T-helper 22 cell (primary cell): ENCODE data around the gene SLC2A3.
"Not testable (repeated sequence)": the region's sequence is repeated elsewhere in the genome, so short reads cannot be mapped to it uniquely, and the experiment has no call there.

Source experiments
- DNase-seq: peaks from one replicate; pipeline ENCODE4 v3.0.0-alpha.2; 2020; ENCODE audit warnings: low read depth

Gene SLC2A3

GRCh38 chr12:7916936-7917335 lies 19.1 kb downstream of the SLC2A3 start:
- DNase-seq = no peak

DNA sequence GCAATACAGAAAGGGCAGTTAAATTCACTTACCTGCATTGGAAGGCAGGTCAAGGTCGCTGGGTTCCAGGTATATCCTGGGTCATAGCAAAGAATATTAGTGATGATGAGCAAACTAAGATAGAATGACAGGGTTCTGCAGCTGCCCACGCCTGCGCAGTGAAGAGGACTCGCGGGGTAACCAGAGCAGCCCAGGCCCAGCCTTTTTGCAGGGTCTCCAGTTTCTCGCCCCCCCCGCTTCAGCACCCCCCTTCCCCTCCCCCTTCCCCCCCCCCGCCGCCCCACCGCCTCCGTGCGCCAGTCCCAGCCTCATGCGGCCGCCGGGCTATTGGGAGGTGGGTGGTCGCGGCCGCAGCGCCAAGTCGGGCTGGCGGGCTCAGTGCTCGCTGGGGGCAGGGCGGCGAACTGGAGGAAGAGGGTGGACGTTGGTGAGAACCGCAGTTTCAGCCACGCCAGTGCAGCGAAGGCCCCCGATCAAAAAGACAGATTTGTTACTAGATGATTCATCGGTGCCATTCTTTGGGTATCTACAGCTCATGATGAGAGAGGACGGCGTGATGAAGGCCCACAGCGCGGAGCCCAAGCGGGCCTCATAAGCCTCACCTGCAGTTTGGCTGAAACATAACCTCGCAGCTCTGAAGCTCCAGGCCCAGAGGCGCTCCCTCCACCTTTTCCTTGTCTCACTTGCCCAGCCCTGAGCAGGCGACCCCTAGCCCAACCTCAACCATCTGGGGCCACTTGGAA lies 20.2 kb downstream of the SLC2A3 start:
- DNase-seq = no peak

DNA sequence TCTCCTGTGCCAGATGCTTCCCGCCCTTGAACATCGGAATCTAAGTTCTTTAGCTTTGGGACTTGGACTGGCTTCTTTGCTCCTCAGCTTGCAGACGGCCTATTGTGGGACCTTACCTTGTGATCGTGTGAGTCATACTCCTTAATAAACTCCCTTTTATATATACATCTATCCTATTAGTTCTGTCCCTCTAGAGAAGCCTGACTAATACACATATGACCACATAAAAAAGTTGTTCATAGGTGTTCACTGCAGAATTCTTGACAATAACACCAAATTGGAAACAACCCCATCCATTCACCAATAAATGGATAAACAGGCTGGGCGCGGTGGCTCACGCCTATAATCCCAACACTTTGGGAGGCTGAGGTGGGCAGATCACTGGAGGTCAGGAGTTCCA lies 25.9 kb downstream of the SLC2A3 start:
- not testable (repeated sequence) for DNase-seq

DNA sequence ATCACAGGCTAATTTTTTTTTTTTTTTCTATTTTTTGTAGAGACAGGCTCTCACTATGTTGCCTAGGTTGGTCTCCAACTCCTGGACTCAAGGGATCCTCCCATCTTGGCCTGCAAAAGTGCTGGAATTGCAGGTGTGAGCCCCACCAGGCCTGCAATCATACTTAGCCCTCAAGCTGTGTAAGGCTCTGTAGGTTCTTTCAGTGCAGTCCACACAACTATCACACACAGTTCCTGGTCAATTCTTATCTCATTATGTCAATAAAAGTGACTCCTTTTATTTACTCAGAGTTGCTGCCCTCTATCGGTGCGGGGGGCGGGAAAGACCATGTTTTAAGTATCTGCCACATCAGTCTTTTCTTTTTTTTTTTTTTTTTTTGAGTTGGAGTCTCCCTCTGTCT lies 29.0 kb downstream of the SLC2A3 start:
- no peak for DNase-seq

DNA sequence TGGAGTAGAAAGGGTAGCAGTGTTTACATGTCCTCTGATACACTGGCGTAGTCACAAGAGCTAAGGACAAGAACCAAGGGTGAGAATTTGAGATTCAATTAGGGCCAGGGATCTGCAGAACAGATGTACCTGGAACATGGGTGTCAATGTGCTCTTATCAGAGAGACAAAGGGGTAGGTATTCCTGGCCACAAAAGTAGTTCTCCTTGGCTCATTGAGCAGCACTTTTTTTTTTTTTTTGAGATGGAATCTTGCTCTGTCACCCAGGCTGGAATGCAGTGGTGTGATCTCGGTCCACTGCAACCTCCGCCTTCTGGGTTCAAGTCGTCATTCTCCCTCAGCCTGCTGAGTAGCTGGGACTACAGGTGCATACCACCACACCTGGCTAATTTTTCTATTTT lies 29.7 kb downstream of the SLC2A3 start:
- DNase-seq = not testable (repeated sequence)

- not testable (repeated sequence) for DNase-seq
These were observed 30.3 kb downstream of the SLC2A3 start for GRCh38 chr12:7905600-7906125.

DNA sequence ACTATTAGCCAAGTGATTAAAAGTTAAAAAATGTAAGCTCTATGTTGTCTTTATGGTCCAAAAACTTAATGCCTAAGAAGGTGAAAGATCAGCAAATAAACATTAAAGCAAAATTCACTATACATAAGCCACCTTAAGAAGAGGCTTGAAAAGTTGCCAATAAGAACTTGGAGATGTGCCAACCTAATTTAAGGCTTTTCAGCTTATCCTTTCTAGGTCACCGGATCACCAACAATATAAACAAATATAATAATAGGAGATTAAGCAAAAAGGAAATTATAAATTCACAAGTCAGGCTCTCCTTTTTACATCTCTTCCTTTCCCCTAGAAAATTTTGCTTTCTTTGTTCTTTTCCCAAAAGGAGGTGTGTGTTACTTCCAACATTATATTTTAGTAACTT lies 30.9 kb downstream of the SLC2A3 start:
- no peak for DNase-seq

- DNase-seq = not testable (repeated sequence)
These were observed 33.6 kb downstream of the SLC2A3 start for GRCh38 chr12:7902416-7902815.

- no peak for DNase-seq
These were observed 36.2 kb downstream of the SLC2A3 start for GRCh38 chr12:7899755-7900154.

- DNase-seq = not testable (repeated sequence)
These were observed 39.3 kb downstream of the SLC2A3 start for GRCh38 chr12:7896726-7897125.

DNA sequence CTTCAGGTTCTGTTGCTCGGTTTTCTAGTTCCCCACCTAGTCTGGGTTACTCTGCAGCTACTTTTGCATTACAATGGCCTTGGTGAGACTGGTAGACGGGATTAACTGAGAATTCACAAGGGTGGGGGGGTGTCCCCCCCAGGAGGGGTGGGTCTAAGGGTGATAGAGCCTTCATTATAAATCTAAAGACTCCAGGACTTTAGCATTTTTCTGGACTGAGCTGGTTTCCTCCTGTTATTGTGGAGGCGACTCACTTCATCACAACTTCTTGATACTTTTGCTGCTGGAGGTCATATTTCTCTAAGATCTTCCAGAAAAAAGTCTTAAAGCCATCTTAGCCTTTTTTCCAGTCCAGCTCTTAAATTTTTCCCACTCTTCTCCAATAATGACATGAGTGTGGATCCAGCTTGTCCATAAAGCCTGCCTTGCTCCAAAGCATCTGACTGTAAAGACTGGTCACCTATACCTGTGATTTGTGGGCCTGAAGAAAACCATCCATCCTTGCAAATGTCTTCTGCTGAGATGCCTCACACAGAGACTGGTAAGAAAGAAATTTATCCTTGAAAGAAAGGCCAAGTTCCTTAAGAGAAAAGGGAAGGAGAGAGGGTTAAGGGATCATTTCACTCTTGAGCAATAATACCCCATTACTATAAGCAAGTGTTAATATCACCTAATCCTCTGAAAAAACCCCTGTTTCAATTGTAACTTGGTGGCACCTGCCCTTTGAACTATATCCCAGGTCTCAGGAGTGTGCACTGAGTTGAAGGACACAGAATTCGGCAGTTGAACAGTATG lies 43.6 kb downstream of the SLC2A3 start:
- no peak for DNase-seq

GRCh38 chr12:7884689-7885088 lies 51.3 kb downstream of the SLC2A3 start:
- DNase-seq = no peak

DNA sequence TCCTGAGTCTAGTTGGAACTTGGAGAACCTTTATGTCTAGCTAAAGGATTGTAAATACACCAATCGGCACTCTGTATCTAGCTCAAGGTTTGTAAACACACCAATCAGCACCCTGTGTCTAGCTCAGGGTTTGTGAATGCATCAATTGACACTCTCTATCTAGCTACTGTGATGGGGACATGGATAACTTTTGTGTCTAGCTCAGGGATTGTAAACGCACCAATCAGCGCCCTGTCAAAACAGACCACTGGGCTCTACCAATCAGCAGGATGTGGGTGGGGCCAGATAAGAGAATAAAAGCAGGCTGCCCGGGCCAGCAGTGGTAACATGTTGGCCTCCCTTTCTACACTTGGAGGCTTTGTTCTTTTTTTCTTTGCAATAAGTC lies 54.3 kb downstream of the SLC2A3 start:
- DNase-seq = not testable (repeated sequence)

DNA sequence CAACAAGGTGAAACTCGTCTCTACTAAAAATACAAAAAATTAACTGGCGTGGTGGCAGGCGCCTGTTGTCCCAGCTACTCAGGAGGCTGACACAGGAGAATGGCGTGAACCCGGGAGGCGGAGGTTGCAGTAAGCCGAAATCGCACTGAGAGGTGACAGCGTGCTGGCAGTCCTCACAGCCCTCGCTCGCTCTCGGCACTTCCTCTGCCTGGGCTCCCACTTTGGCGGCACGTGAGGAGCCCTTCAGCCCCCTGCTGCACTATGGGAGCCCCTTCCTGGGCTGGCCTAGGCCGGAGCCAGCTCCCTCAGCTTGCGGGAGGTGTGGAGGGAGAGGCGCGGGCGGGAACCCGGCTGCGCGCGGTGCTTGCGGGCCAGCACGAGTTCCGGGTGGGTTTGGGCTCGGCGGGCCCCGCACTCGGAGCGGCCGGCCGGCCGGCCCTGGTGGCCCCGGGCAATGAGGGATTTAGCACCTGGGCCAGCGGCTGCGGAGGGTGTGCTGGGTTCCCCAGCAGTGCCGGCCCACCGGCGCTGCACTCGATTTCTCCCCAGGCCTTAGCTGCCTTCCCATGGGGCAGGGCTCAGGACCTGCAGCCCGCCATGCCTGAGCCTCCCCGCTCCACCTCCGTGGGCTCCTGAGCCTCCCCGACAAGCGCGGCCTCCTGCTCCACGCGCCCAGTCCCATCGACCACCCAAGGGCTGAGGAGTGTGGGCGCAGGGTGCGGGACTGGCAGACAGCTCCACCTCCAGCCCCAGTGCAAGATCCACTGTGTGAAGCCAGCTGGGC lies 54.8 kb downstream of the SLC2A3 start:
- not testable (repeated sequence) for DNase-seq

- DNase-seq = no peak
These were observed 56.7 kb downstream of the SLC2A3 start for GRCh38 chr12:7879246-7879645.

DNA sequence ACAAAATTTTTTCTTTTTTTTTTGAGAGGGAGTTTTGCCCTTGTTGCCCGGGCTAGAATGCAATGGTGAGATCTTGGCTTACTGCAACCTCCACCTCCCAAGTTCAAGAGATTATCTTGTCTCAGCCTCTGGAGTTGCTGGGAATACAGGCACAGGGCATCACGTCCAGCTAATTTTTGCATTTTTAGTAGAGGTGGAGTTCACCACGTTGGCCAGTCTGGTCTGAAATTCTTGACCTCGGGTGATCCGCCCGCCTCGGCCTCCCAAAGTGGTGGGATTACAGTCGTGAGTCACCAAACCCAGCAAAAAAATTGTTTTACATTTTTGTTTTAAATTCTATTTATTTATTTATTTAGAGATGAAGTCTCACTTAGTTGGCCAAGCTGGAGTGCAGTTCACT lies 58.6 kb downstream of the SLC2A3 start:
- DNase-seq = no peak

DNA sequence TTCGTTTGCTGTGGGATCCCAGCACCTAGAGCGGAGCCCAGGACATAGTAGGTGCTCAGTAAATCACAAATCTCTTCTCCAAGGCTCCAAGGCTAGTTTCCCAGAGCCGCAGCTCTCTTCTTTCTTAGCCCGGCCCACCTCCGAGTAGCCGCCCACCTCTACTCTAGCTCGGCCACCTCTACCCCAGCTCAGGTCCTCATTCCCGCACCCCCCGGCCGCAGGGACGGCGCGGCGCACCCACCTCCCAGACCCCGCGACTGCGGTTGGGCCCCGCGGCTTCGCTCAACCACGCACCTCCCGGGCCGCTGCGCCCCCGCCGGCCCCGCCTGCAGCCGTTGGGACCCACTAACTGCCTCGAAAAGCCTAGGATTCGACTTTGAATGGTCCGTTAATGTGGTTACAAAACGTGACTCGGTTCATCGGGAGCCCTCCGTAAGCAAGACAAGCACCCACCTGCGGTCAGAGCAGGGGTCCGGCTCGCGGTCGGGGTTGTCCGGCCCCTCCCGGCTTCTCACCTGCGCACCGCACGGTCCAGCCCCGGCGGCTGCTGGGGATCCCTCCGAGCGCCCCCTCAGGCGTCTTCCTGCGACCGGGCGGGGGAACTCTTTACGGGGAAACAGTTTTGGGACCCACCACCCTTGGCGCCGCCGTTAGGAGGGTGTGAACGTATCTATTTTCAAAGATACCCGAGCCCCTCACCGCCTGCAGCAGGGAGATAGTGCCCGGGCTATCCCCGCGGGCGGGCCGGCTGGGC lies 63.2 kb downstream of the SLC2A3 start, which contains the start of gene SLC2A14:
SLC2A14 (minus strand) TSS at position 350 of the 754 bp plus-strand sequence. CDS start 3,035 bp downstream, outside the sequence.
- no peak for DNase-seq

- no peak for DNase-seq
These were observed 65.7 kb downstream of the SLC2A3 start for GRCh38 chr12:7870335-7870734.
